Endodermal cell (in vitro differentiated cells): Measurements from ENCODE around the gene CLMN. TPM values are rescaled to one million over a fixed set of nuclear protein-coding genes. Genes with fewer than 3 reads are reported as not detected.

Experiments used
- DNase-seq: peaks from one replicate; pipeline ENCODE4 v3.0.0-alpha.2; 2017
- H3K27ac ChIP-seq: 2 replicates; pipeline ENCODE4 v1.5.1; 2013; ENCODE audit warnings: mild to moderate bottlenecking, low read depth, low read length, moderate library complexity
- H3K27me3 ChIP-seq: 2 replicates; pipeline ENCODE4 v1.6.1; 2013; ENCODE audit warnings: mild to moderate bottlenecking, low read length, moderate library complexity; ENCODE audit not compliant: insufficient read depth, control insufficient read depth, poor library complexity, severe bottlenecking
- H3K36me3 ChIP-seq: 2 replicates; pipeline ENCODE4 v1.7.0; 2013; ENCODE audit warnings: mild to moderate bottlenecking, low read length, moderate library complexity; ENCODE audit not compliant: control insufficient read depth, insufficient read depth
- H3K4me1 ChIP-seq: one replicate; pipeline ENCODE4 v1.7.0; 2013; ENCODE audit warnings: low read length; ENCODE audit not compliant: control insufficient read depth, insufficient read depth
- H3K4me3 ChIP-seq: 2 replicates; pipeline ENCODE4 v1.5.1; 2013; ENCODE audit warnings: mild to moderate bottlenecking, low read length, moderate library complexity
- H3K9ac ChIP-seq: 2 replicates; pipeline ENCODE4 v1.6.1; 2013; ENCODE audit warnings: mild to moderate bottlenecking, low read length, moderate library complexity; ENCODE audit not compliant: poor library complexity, severe bottlenecking; ENCODE audit errors: extremely low read depth
- H3K9me3 ChIP-seq: 2 replicates; pipeline ENCODE4 v1.6.1; 2013; ENCODE audit warnings: mild to moderate bottlenecking, low read length, moderate library complexity; ENCODE audit not compliant: control insufficient read depth
- H3K27ac Mint-ChIP-seq: 2 replicates; pipeline ENCODE4 v1.8.0; 2020; ENCODE audit warnings: mixed read lengths
- H3K27me3 Mint-ChIP-seq: 2 replicates; pipeline ENCODE4 v1.8.0; 2021; ENCODE audit warnings: mild to moderate bottlenecking, mixed read lengths; ENCODE audit not compliant: insufficient read depth
- H3K36me3 Mint-ChIP-seq: 2 replicates; pipeline ENCODE4 v1.8.0; 2020; ENCODE audit warnings: low read depth, mixed read lengths
- H3K4me1 Mint-ChIP-seq: 2 replicates; pipeline ENCODE4 v1.8.0; 2020; ENCODE audit warnings: mixed read lengths
- H3K4me3 Mint-ChIP-seq: 2 replicates; pipeline ENCODE4 v1.8.0; 2020; ENCODE audit warnings: mild to moderate bottlenecking, moderate library complexity, mixed read lengths
- H3K9me3 Mint-ChIP-seq: 2 replicates; pipeline ENCODE4 v1.8.0; 2020; ENCODE audit warnings: mild to moderate bottlenecking, mixed read lengths
- WGBS, 2 experiments: methylation state at CpG; one replicate each; pipeline versions ENCODE4 v1.1.5 to v1.1.7; 2013; ENCODE audit warnings: missing lambda C conversion rate in 2 of 2, mixed read lengths in 1 of 2; ENCODE audit not compliant: insufficient coverage in 1 of 2, insufficient read length in 1 of 2; 5-methylcytosine and 5-hydroxymethylcytosine counted together
- total RNA-seq, 2 donors: library from RNA; stranded (reverse); fragmentation: NEBNext Ultra II Directional in 1 of 2; extraction: Animal tissue kit (Norgen Biotek cat#: 25700) in 1 of 2; gene quantifications; 2 replicates in 1 of 2; 3 replicates in 1 of 2; pipeline ENCODE4 v1.2.1, GENCODE V29; 2021
- TF ChIP-seq, protein P1 (sequence below): fragments of 200-600 bp; sonication (generic); conservative IDR thresholded peaks from 2 replicates; pipeline ENCODE4 v1.5.0; 2021; ENCODE audit warnings: antibody characterized with exemption, mild to moderate bottlenecking

Gene CLMN
- total RNA-seq, 2 donors from 2014 or later, result 9.5 to 11.7 TPM

DNA sequence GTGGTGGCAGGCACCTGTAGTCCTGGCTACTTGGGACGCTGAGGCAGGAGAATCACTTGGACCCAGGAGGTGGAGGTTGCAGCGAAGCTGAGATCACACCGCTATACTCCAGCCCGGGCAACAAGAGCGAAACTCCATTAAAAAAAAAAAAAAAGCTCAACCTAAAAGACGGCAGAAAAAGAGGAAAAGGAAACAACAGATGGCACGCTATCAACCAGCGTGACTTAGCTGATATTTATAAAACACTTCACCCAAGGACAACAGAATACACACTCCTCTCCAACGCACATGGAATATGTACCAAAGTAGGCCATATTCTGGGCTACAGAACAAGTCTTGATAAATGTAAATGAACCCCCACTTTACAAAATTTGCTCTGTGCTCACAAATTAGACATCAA lies 34.0 kb upstream of the CLMN start:
- Mint-ChIP-seq H3K27ac (no peak overlapping the region), H3K4me1 (no peaks in the 10 kb centered on the region), H3K27me3 (no peaks in the 10 kb centered on the region), H3K36me3 (peaks cover 1% of the 10 kb centered on the region), H3K9me3 (peaks cover 7% of the 10 kb centered on the region), H3K4me3 (no peak overlapping the region)
- DNase-seq, result no peak
- Histone ChIP-seq H3K9me3 (no peaks in the 10 kb centered on the region), H3K4me1 (no peaks in the 10 kb centered on the region), H3K27ac (no peak overlapping the region), H3K27me3 (no peaks in the 10 kb centered on the region), H3K9ac (no peak overlapping the region), H3K4me3 (no peak overlapping the region), H3K36me3 (no peaks in the 10 kb centered on the region)
- WGBS, 2 experiments, result 88 to 100% methylated on average over 3 to 8 of the region's 9 CpGs
- TF ChIP-seq, protein P1, sequence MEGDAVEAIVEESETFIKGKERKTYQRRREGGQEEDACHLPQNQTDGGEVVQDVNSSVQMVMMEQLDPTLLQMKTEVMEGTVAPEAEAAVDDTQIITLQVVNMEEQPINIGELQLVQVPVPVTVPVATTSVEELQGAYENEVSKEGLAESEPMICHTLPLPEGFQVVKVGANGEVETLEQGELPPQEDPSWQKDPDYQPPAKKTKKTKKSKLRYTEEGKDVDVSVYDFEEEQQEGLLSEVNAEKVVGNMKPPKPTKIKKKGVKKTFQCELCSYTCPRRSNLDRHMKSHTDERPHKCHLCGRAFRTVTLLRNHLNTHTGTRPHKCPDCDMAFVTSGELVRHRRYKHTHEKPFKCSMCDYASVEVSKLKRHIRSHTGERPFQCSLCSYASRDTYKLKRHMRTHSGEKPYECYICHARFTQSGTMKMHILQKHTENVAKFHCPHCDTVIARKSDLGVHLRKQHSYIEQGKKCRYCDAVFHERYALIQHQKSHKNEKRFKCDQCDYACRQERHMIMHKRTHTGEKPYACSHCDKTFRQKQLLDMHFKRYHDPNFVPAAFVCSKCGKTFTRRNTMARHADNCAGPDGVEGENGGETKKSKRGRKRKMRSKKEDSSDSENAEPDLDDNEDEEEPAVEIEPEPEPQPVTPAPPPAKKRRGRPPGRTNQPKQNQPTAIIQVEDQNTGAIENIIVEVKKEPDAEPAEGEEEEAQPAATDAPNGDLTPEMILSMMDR, result no peak

DNA sequence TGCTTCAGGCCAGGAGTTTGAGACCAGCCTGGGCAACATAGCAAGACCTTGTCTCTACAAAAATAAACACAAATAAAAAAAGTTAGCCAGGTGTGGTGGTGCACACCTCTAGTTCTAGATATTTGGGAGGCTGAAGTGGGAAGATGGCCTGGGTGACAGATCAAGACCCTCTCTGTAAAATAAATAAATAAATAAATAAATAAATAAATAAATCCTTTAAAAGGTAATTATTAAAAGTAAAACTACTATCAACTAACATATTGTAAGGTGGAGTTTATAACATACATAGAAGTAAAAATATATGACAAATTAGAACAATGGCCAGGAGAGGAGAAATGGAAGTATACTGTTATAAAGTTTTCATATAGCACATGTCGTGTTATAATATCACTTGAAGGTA lies 33.3 kb upstream of the CLMN start:
- Mint-ChIP-seq H3K9me3 (peaks cover 7% of the 10 kb centered on the region), H3K27ac (no peak overlapping the region), H3K36me3 (peaks cover 1% of the 10 kb centered on the region), H3K4me1 (no peaks in the 10 kb centered on the region), H3K4me3 (no peak overlapping the region), H3K27me3 (no peaks in the 10 kb centered on the region)
- Histone ChIP-seq H3K4me1 (no peaks in the 10 kb centered on the region), H3K4me3 (no peak overlapping the region), H3K9ac (no peak overlapping the region), H3K27me3 (no peaks in the 10 kb centered on the region), H3K36me3 (no peaks in the 10 kb centered on the region), H3K9me3 (no peaks in the 10 kb centered on the region), H3K27ac (no peak overlapping the region)
- TF ChIP-seq, protein P1, result no peak
- WGBS, 2 experiments, result 100% methylated on average over 1 of the region's 1 CpG; no CpG with 5 or more reads in 1 of the 2 experiments
- no peak for DNase-seq

DNA sequence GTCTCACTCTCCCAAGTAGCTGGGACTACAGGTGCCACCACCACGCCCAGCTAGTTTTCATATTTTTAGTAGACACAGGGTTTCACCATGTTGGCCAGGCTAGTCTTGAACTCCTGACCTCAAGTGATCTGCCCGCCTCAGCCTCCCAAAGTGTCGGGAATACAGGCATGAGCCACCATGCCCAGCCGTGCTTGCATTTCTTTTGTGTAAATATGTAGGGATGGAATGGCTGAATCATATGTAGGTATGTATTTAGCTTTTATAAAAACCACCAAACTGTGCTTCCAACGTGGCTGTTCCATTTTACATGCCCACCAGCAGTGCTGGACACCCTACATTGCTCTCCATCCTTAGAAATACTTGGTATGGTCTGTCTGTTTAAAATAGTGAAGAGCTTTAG lies 32.8 kb upstream of the CLMN start:
- peaks cover 7% of the 10 kb centered on the region for H3K9me3 Mint-ChIP-seq
- TF ChIP-seq, protein P1, result no peak
- Histone ChIP-seq H3K27me3 (no peaks in the 10 kb centered on the region), H3K9me3 (no peaks in the 10 kb centered on the region), H3K9ac (no peak overlapping the region), H3K36me3 (no peaks in the 10 kb centered on the region), H3K4me3 (no peak overlapping the region), H3K4me1 (no peaks in the 10 kb centered on the region), H3K27ac (no peak overlapping the region)
- H3K4me3 Mint-ChIP-seq, result no peak overlapping the region
- no peak for DNase-seq
- WGBS, 2 experiments, result 71 to 88% methylated on average over 4 to 5 of the region's 5 CpGs
- no peaks in the 10 kb centered on the region for H3K4me1 Mint-ChIP-seq
- H3K36me3 Mint-ChIP-seq, result peaks cover 1% of the 10 kb centered on the region
- H3K27me3 Mint-ChIP-seq, result peaks cover 2% of the 10 kb centered on the region
- H3K27ac Mint-ChIP-seq, result no peak overlapping the region
